Endothelial cell of umbilical vein (primary cell): ENCODE results near the gene FAHD2B.
"Not testable (repeated sequence)": the region's sequence is repeated elsewhere in the genome, so short reads cannot be mapped to it uniquely, and the experiment has no call there.

Experiments
- CTCF ChIP-seq, 2 donors: IDR thresholded peaks; 1 replicate in 1 of 2; 2 replicates in 1 of 2; pipeline ENCODE4 v1.5.1; 2011; ENCODE audit warnings: low read length in 2 of 2, mild to moderate bottlenecking in 2 of 2, moderate library complexity in 2 of 2, control low read depth in 1 of 2, inconsistent platforms in 1 of 2, low read depth in 1 of 2; ENCODE audit not compliant: insufficient read depth in 1 of 2; ENCODE audit errors: extremely low read depth in 1 of 2
- EZH2 ChIP-seq: IDR thresholded peaks from 2 replicates; pipeline ENCODE4 v1.6.1; 2012; ENCODE audit warnings: borderline replicate concordance, low read depth, mild to moderate bottlenecking, moderate library complexity, low read length, inconsistent platforms; ENCODE audit not compliant: severe bottlenecking
- FOS ChIP-seq: IDR thresholded peaks from 2 replicates; pipeline ENCODE4 v1.6.1; 2011; ENCODE audit warnings: mild to moderate bottlenecking, low read length, moderate library complexity, borderline replicate concordance; ENCODE audit not compliant: insufficient read depth
- MAX ChIP-seq: IDR thresholded peaks from 2 replicates; pipeline ENCODE4 v1.6.1; 2011; ENCODE audit not compliant: insufficient read depth, insufficient read length
- MYC ChIP-seq: IDR thresholded peaks from one replicate; pipeline ENCODE4 v1.6.1; 2011; ENCODE audit warnings: mild to moderate bottlenecking, low read depth, low read length
- POLR2A ChIP-seq: IDR thresholded peaks from 2 replicates; pipeline ENCODE4 v1.6.1; 2012; ENCODE audit warnings: low read depth, mild to moderate bottlenecking, control low read depth, low read length
- POLR2AphosphoS5 ChIP-seq: IDR thresholded peaks from 2 replicates; pipeline ENCODE4 v1.6.1; 2012; ENCODE audit warnings: low read depth, mild to moderate bottlenecking, control low read depth, low read length, moderate library complexity; ENCODE audit not compliant: insufficient read depth

GRCh38 chr2:97083516-97083915 is 11.2 kb downstream of the FAHD2B start:
- not testable (repeated sequence) for TF ChIP-seq POLR2A; CTCF (IDR thresholded peaks at IDR 0.05; ENCODE audit: extremely low read depth in 1 of 2, insufficient read depth in 1 of 2, low read depth in 1 of 2, low read length in 2 of 2); MAX; EZH2; MYC; FOS; POLR2AphosphoS5
